ENCODE data around the gene ZC3H6. TPM values are rescaled to one million over a fixed set of nuclear protein-coding genes. Genes with fewer than 3 reads are reported as not detected.

Gene ZC3H6
- total and polyA plus RNA-seq, 2 experiments from 2014 or later = 2.9 to 10.7 TPM

DNA sequence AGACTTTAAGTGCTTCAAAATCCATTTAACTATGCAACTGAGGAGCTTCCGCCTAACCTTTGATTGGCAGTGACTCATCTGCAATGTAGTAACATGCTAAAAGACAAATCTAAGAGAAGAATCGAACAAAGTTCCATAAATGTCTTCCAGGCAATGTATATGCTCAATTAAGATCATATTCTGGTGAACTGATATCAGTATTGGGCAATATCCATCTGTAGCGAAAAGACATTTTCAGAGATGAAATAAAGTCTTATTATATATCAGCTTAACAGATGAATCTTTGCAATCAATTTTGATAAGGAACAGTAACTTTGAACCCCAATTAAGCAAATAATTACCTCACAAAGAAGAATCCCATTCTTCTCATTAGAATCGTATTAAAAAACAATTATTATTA, 32.2 kb upstream of the ZC3H6 start:
- Histone ChIP-seq H3K4me3 (no peak overlapping the region), H3K9me3 (ENCODE audit: low read depth) (no peaks in the 10 kb centered on the region), H3K27ac (no peak overlapping the region), H3K36me3 (peaks cover 16% of the 10 kb centered on the region), H3K4me1 (ENCODE audit: low read depth) (no peaks in the 10 kb centered on the region), H3K27me3 (no peaks in the 10 kb centered on the region)
- TF ChIP-seq, protein P1, sequence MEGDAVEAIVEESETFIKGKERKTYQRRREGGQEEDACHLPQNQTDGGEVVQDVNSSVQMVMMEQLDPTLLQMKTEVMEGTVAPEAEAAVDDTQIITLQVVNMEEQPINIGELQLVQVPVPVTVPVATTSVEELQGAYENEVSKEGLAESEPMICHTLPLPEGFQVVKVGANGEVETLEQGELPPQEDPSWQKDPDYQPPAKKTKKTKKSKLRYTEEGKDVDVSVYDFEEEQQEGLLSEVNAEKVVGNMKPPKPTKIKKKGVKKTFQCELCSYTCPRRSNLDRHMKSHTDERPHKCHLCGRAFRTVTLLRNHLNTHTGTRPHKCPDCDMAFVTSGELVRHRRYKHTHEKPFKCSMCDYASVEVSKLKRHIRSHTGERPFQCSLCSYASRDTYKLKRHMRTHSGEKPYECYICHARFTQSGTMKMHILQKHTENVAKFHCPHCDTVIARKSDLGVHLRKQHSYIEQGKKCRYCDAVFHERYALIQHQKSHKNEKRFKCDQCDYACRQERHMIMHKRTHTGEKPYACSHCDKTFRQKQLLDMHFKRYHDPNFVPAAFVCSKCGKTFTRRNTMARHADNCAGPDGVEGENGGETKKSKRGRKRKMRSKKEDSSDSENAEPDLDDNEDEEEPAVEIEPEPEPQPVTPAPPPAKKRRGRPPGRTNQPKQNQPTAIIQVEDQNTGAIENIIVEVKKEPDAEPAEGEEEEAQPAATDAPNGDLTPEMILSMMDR (IDR thresholded peaks at IDR 0.05; ENCODE audit: low read depth, low read length) = no peak
- DNase-seq (ENCODE audit: low read depth in 1 of 2, low spot score in 1 of 2) = no peak

DNA sequence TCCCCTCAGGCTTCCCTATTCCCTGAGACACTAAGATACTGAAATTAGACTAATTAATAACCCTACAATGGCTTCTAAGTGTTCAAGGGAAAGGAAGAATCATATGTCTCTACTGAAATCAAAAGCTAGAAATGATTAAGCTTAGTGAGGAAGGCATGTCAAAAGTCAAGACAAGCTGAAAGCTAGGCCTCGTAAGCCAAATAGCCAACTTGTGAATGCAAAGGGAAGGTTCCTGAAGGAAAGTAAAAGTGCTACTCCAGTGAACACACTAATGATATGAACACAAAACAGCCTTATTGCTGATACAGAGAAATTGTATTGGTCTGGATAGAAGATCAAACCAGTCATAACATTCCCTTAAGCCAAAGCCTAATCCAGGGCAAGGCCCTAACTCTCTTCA, 30.5 kb upstream of the ZC3H6 start:
- no peak overlapping the region for H3K27ac ChIP-seq
- no peaks in the 10 kb centered on the region for H3K9me3 ChIP-seq (ENCODE audit: low read depth)
- TF ChIP-seq, protein P1 (IDR thresholded peaks at IDR 0.05; ENCODE audit: low read depth, low read length) = no peak
- peaks cover 16% of the 10 kb centered on the region for H3K36me3 ChIP-seq
- H3K4me1 ChIP-seq (ENCODE audit: low read depth) = no peaks in the 10 kb centered on the region
- DNase-seq (ENCODE audit: low read depth in 1 of 2, low spot score in 1 of 2) = no peak
- H3K4me3 ChIP-seq = no peak overlapping the region
- no peaks in the 10 kb centered on the region for H3K27me3 ChIP-seq

DNA sequence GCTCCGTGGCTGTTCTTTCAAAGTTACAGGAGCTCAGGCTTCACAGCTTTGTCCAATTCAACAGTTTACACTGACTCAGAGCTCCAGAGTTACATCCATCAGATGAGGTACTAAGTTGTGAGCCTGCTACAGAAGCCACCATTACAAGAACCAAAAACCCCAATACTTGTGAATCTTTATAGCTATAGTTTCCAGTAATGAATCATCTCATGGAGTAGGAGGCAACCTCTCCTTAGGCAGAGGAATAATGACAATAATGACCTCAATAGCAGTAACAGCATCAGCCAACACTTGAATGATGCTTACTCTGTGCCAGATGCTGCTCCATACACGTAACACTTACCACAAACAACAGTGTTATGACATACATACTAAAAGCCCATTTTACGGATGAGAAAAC, 24.1 kb upstream of the ZC3H6 start:
- no peak for DNase-seq (ENCODE audit: low read depth in 1 of 2, low spot score in 1 of 2)
- TF ChIP-seq, protein P1 (IDR thresholded peaks at IDR 0.05; ENCODE audit: low read depth, low read length) = no peak
- Histone ChIP-seq H3K27me3 (no peaks in the 10 kb centered on the region), H3K27ac (no peak overlapping the region), H3K4me3 (no peak overlapping the region), H3K9me3 (ENCODE audit: low read depth) (no peaks in the 10 kb centered on the region), H3K4me1 (ENCODE audit: low read depth) (peaks cover 3% of the 10 kb centered on the region), H3K36me3 (peaks cover 11% of the 10 kb centered on the region)

DNA sequence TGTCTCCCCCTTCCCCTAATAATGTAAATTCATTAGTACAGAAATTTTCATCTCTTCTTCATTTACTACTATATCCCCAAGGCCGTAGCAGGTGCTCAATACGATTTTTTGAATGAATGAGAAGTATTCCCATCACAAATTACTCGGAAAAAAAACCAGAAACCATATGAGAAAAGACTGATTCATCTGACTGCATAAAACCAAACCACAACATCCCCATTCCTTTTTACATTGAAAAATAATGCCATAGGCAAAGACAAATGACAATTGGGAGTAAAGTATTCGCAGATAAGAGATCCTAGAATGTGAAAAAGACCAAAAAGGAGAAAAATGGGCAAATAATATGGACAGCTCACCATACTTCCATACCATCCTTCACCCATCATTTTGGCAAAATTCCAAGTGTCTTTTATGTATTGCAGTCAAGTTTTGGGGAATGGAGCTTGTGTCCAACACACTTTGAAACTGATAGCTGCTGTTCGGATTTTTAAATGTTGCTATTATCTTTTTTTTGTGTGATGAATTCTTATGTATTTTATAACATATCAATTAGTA, 22.1 kb upstream of the ZC3H6 start:
- no peaks in the 10 kb centered on the region for H3K36me3 ChIP-seq
- peaks cover 3% of the 10 kb centered on the region for H3K4me1 ChIP-seq (ENCODE audit: low read depth)
- TF ChIP-seq, protein P1 (IDR thresholded peaks at IDR 0.05; ENCODE audit: low read depth, low read length) = no peak
- no peak overlapping the region for H3K27ac ChIP-seq
- H3K27me3 ChIP-seq = no peaks in the 10 kb centered on the region
- H3K9me3 ChIP-seq (ENCODE audit: low read depth) = no peaks in the 10 kb centered on the region
- DNase-seq (ENCODE audit: low read depth in 1 of 2, low spot score in 1 of 2) = no peak
- H3K4me3 ChIP-seq = no peak overlapping the region

DNA sequence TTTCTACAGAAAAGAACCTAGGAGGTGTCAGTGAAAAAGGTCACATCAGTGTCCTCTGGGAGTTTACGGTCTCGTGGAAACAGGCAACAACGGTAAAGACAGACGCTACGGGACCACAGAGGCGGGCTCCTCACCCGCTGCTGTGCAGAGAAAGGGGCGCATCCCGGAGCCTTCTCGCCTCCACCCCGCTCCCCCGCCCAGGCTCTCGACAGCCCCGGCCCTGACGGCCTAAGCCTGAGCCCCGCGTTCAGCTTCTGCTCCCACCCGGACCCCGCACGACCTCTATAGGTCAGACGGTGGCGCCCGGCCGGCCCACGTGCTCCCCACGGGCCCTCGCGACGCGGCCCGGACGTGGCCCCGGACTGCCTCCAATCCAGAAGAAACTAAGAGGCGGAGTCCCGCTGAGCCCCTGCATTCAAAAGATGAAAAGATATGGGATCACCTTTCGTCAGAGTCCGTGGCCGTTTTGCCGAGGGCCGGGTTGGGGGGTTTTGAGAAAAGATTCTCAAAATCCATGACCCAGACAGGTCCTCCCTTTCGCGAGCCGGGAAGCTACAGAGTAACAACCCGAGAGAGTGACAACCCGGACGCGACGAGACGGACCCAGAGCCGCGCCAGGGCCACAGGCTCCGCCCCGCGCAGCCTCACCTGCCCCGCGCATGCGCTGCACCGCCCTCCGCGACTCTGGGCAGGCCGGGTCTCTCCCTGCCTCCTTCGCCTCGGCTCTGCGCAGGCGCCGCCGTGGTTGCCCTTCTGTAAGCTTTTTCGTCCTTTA, 20.7 kb upstream of the ZC3H6 start, which contains the start of gene ZC3H8:
TSS of gene ZC3H8 (minus strand) at position 577 of the 775 bp plus-strand sequence. CDS start at position 516, 61 bp downstream.
- Histone ChIP-seq H3K36me3 (no peaks in the 10 kb centered on the region), H3K4me1 (ENCODE audit: low read depth) (peaks cover 3% of the 10 kb centered on the region), H3K9me3 (ENCODE audit: low read depth) (no peaks in the 10 kb centered on the region), H3K4me3 (peak within 1 kb of the TSS; percentile 87), H3K27me3 (no peaks in the 10 kb centered on the region), H3K27ac (peak within 1 kb of the TSS; percentile 75)
- peak; percentile 90 to 94 for DNase-seq (ENCODE audit: low read depth in 1 of 2, low spot score in 1 of 2)
- TF ChIP-seq, protein P1 (IDR thresholded peaks at IDR 0.05; ENCODE audit: low read depth, low read length) = no peak

All from cardiac muscle cell (in vitro differentiated cells and primary cell).